Stimulated activated naive CD8-positive, alpha-beta T cell treated with anti-CD3 and anti-CD28 coated beads, Interleukin-15, Interleukin-2, amounts not matched to agents 100 U/mL and 50 U/mL, for 24 hours (primary cell): ENCODE data around the gene TUT4.
A peak's percentile ranks its signal among the peaks of the same experiment; 100 is the strongest.

Source experiments
- ATAC-seq: fragments of 150-1000 bp; cut with Tn5 transposase; one replicate; pipeline ENCODE4 v1.10.0; 2021
- DNase-seq: peaks from one replicate; pipeline ENCODE4 v3.0.0; 2021

The TUT4 gene

GRCh38 chr1:52574594-52574993 lies 21.7 kb upstream of the TUT4 start:
- peak; percentile 51 for ATAC-seq
- DNase-seq, result no peak

- DNase-seq, result no peak
- ATAC-seq, result no peak
Measured at GRCh38 chr1:52572387-52572786, 19.5 kb upstream of the TUT4 start.

- no peak for ATAC-seq
- DNase-seq, result no peak
Measured at GRCh38 chr1:52571783-52572182, 18.9 kb upstream of the TUT4 start.

GRCh38 chr1:52569449-52570210 lies 16.7 kb upstream of the TUT4 start:
- DNase-seq (no peak), ATAC-seq (no peak)

GRCh38 chr1:52567943-52568342 lies 15.1 kb upstream of the TUT4 start:
- ATAC-seq (no peak), DNase-seq (no peak)

- ATAC-seq (no peak), DNase-seq (no peak)
Measured at GRCh38 chr1:52562766-52563165, 9.9 kb upstream of the TUT4 start.

GRCh38 chr1:52559875-52560274 lies 7.0 kb upstream of the TUT4 start:
- ATAC-seq, result no peak
- no peak for DNase-seq

- no peak for ATAC-seq
- DNase-seq, result no peak
Measured at GRCh38 chr1:52558941-52559340, 6.0 kb upstream of the TUT4 start.

- DNase-seq, result no peak
- no peak for ATAC-seq
Measured at GRCh38 chr1:52556641-52557360, 3.9 kb upstream of the TUT4 start.

- no peak for ATAC-seq
- DNase-seq, result no peak
Measured at GRCh38 chr1:52554756-52555155, 1.9 kb upstream of the TUT4 start.

GRCh38 chr1:52554267-52554640 lies 1.4 kb upstream of the TUT4 start:
- DNase-seq (no peak), ATAC-seq (no peak)

GRCh38 chr1:52553362-52554266 lies 722 bp upstream of the TUT4 start:
- DNase-seq (peak; percentile 94), ATAC-seq (peak; percentile 84)

- ATAC-seq, result peak; percentile 29
- peak; percentile 70 for DNase-seq
Measured at GRCh38 chr1:52552236-52552504, 722 bp downstream of the TUT4 start.

- DNase-seq, result peak; percentile 34
- no peak for ATAC-seq
Measured at GRCh38 chr1:52551507-52552235, 1.2 kb downstream of the TUT4 start.

GRCh38 chr1:52550447-52550846 lies 2.4 kb downstream of the TUT4 start:
- DNase-seq, result no peak
- ATAC-seq, result no peak

GRCh38 chr1:52549267-52549666 lies 3.6 kb downstream of the TUT4 start:
- ATAC-seq (no peak), DNase-seq (no peak)

GRCh38 chr1:52546852-52547251 lies 6.0 kb downstream of the TUT4 start:
- no peak for ATAC-seq

GRCh38 chr1:52544665-52545525 lies 8.0 kb downstream of the TUT4 start:
- DNase-seq, result no peak
- no peak for ATAC-seq

More at GRCh38 chr1:52546852-52547251, 6.0 kb downstream of the TUT4 start:
- no peak for DNase-seq

- DNase-seq (no peak), ATAC-seq (no peak)
Measured at GRCh38 chr1:52542085-52542688, 10.7 kb downstream of the TUT4 start.

- ATAC-seq (no peak), DNase-seq (no peak)
Measured at GRCh38 chr1:52534928-52535764, 17.7 kb downstream of the TUT4 start.
